ENCODE results near the gene EML5. TPM values are rescaled to one million over a fixed set of nuclear protein-coding genes. Genes with fewer than 3 reads are reported as not detected.
A peak's percentile ranks its signal among the peaks of the same experiment; 100 is the strongest.

EML5 gene
- total RNA-seq, 1 experiment from 2014 or later = 0.52 TPM

- H3K27ac Mint-ChIP-seq (ENCODE audit: unreplicated experiment) = no peak overlapping the region
- no peaks in the 10 kb centered on the region for H3K4me1 Mint-ChIP-seq (ENCODE audit: low read depth, unreplicated experiment)
- CTCF ChIA-PET = no interaction called here
- no TSS peak for BruUV-seq (replicated peaks)
- intact Hi-C loops (cut with micrococcal nuclease; ENCODE audit: unreplicated experiment) = no loop called here
- no peaks in the 10 kb centered on the region for H3K27me3 Mint-ChIP-seq (ENCODE audit: unreplicated experiment)
- no peak for TF ChIP-seq CTCF (IDR thresholded peaks at IDR 0.05; ENCODE audit: unreplicated experiment)
- no peak overlapping the region for H3K4me3 Mint-ChIP-seq (ENCODE audit: low read depth, unreplicated experiment)
- H3K9me3 Mint-ChIP-seq (ENCODE audit: low read depth, unreplicated experiment) = no peaks in the 10 kb centered on the region
- DNase-seq = no peak
- H3K36me3 Mint-ChIP-seq (ENCODE audit: insufficient read depth, unreplicated experiment) = no peaks in the 10 kb centered on the region
Measured at GRCh38 chr14:88831284-88831683, 38.5 kb upstream of the EML5 start.

DNA sequence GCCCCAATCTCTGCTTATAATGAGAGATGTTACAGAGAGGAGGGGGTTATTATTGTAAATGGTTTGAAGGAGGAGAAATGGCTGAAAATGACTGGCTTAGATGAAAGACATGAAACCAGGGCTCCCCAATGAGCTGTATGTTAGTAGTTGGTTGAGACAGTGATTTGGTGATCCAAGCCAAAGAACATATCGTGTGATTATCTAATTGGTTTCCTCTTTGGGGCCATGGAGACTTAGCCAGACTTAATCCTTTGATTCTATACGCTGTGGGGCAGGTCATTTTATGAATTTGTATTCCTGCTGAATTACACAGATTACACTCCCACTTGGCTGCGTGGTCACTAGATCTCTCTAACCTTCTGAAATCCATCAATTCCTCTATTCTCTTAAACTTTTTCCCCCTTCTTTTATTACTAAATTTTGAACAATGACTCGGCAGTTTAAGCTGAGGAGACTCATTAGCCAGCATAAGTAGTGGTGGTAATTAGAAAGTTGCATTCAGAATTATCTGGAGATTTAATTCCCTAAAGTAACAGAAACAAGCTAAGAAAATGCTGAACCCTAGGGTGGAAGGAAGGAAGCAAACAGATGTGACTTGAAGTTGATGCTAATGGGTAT lies 37.0 kb upstream of the EML5 start:
- Mint-ChIP-seq H3K36me3 (ENCODE audit: insufficient read depth, unreplicated experiment) (peaks cover 6% of the 10 kb centered on the region), H3K27me3 (ENCODE audit: unreplicated experiment) (no peaks in the 10 kb centered on the region), H3K9me3 (ENCODE audit: low read depth, unreplicated experiment) (no peaks in the 10 kb centered on the region), H3K4me1 (ENCODE audit: low read depth, unreplicated experiment) (peaks cover 9% of the 10 kb centered on the region), H3K27ac (ENCODE audit: unreplicated experiment) (no peak overlapping the region), H3K4me3 (ENCODE audit: low read depth, unreplicated experiment) (no peak overlapping the region)
- BruUV-seq (replicated peaks) = no TSS peak
- TF ChIP-seq CTCF (IDR thresholded peaks at IDR 0.05; ENCODE audit: unreplicated experiment) = no peak
- CTCF ChIA-PET = no interaction called here
- DNase-seq = no peak
- intact Hi-C loops (cut with micrococcal nuclease; ENCODE audit: unreplicated experiment) = no loop called here

GRCh38 chr14:88829188-88829587 lies 36.4 kb upstream of the EML5 start:
- CTCF ChIA-PET = no interaction called here
- Mint-ChIP-seq H3K4me3 (ENCODE audit: low read depth, unreplicated experiment) (no peak overlapping the region), H3K27ac (ENCODE audit: unreplicated experiment) (no peak overlapping the region), H3K4me1 (ENCODE audit: low read depth, unreplicated experiment) (peaks cover 9% of the 10 kb centered on the region), H3K9me3 (ENCODE audit: low read depth, unreplicated experiment) (no peaks in the 10 kb centered on the region), H3K27me3 (ENCODE audit: unreplicated experiment) (no peaks in the 10 kb centered on the region), H3K36me3 (ENCODE audit: insufficient read depth, unreplicated experiment) (peaks cover 12% of the 10 kb centered on the region)
- no peak for TF ChIP-seq CTCF (IDR thresholded peaks at IDR 0.05; ENCODE audit: unreplicated experiment)
- DNase-seq = no peak
- intact Hi-C loops (cut with micrococcal nuclease; ENCODE audit: unreplicated experiment) = no loop called here
- no TSS peak for BruUV-seq (replicated peaks)

- CTCF ChIA-PET = interaction anchor here (0.7 kb wide), 1 partner anchor 187 kb away, joined by 3 read pairs; no protein-coding TSS in a partner anchor
- H3K4me1 Mint-ChIP-seq (ENCODE audit: low read depth, unreplicated experiment) = peaks cover 9% of the 10 kb centered on the region
- H3K9me3 Mint-ChIP-seq (ENCODE audit: low read depth, unreplicated experiment) = no peaks in the 10 kb centered on the region
- intact Hi-C loops (cut with micrococcal nuclease; ENCODE audit: unreplicated experiment) = no loop called here
- peaks cover under 1% of the 10 kb centered on the region for H3K27me3 Mint-ChIP-seq (ENCODE audit: unreplicated experiment)
- no peak for TF ChIP-seq CTCF (IDR thresholded peaks at IDR 0.05; ENCODE audit: unreplicated experiment)
- no peak for DNase-seq
- peak overlapping the region; percentile 97 for H3K27ac Mint-ChIP-seq (ENCODE audit: unreplicated experiment)
- no TSS peak for BruUV-seq (replicated peaks)
- peak overlapping the region; percentile 75 for H3K4me3 Mint-ChIP-seq (ENCODE audit: low read depth, unreplicated experiment)
- H3K36me3 Mint-ChIP-seq (ENCODE audit: insufficient read depth, unreplicated experiment) = peaks cover 16% of the 10 kb centered on the region
Measured at GRCh38 chr14:88825503-88825902, 32.8 kb upstream of the EML5 start.

Data from Calu3 (cell line).